Cardiac septum (tissue), 1 donor: ENCODE data around the gene BTLA. TPM values are rescaled to one million over a fixed set of nuclear protein-coding genes. Genes with fewer than 3 reads are reported as not detected.
"Not testable (repeated sequence)": the region's sequence is repeated elsewhere in the genome, so short reads cannot be mapped to it uniquely, and the experiment has no call there.

Experiments
- DNase-seq: peaks from one replicate; pipeline ENCODE4 v3.0.0-alpha.2; 2020; ENCODE audit warnings: low spot score
- intact Hi-C: fragments of 100-400 bp; cut with DNase I; formaldehyde crosslinking; loops from one replicate; pipeline ENCODE4 v1.14.0; 2022
- long read RNA-seq: library from polyadenylated mRNA; unstranded; transcript quantifications from one replicate; pipeline ENCODE4 v2.0.0, GENCODE V29; 2021
- total RNA-seq: library from RNA; stranded (reverse); fragmentation: NEBNext Ultra II Directional; extraction: Animal tissue kit (Norgen Biotek cat#: 25700); gene quantifications from one replicate; pipeline ENCODE4 v1.2.1, GENCODE V29; 2021
- donor health status: DM: no; HTN: no; CAD: no.

The BTLA gene, protein sequence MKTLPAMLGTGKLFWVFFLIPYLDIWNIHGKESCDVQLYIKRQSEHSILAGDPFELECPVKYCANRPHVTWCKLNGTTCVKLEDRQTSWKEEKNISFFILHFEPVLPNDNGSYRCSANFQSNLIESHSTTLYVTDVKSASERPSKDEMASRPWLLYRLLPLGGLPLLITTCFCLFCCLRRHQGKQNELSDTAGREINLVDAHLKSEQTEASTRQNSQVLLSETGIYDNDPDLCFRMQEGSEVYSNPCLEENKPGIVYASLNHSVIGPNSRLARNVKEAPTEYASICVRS
- 0.35 TPM for total RNA-seq
- long read RNA-seq: 0 reads

DNA sequence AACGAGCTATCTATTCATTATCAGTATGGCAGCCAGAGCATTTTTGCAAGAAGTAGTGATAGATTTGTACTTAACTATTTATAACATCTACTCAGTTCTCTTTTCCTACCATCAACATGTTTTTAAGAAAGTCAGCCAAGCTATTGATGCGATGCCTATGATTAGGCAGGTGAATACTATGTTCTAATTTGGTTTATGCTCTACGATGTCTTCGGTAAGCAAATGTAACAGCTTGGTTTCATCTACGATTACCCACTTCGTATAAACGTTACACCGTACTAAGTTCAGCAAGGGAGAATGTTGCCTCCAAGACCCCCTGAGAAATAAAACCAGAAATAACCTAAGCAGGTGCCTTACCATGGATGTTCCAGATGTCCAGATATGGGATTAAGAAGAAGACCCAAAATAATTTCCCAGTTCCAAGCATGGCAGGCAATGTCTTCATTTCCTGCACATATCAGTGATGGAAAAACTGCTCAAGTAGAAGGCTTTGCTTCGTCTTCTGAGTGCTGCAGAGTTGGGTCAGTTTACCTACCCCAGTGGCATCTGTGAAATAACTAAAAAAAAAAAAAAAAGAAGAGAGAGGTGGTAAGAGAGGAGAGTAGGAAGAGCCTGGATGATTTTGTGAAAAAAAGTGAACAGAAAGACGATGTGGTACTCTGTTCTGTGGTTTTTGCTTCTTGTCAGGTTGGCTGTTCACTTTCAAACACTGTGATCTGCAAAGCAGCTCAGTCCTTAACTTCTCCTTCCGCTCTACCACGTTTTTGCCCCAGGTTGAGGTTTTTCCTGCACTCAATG, at the start of gene BTLA:
BTLA (minus strand) TSS at position 559 of the 798 bp plus-strand sequence; CDS start at position 445, 114 bp downstream.
- intact Hi-C loops: no loop called here
- DNase-seq: no peak

DNA sequence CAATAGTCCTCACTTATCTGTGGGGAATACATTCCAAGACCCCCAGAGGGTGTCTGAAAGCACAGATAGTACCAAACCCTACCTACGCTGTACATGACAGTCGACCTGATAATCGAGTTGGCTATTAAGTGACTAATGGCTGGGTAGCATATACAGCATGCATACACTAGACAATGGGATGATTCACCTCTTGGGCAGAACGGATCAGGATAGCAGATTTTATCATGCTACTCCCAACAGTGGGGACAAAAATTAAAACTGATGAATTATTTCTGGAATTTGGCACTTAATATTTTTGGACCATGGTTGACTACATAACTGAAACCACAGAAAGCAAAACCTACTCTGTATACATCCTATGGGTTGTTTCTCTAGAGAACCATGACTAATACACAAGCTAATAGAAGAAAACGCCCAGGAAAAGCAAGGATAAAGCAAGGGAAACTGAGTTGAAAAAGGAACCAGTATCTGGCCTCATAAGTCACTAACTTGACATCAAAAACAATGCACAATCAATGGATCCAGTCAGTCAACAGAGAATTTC, 47.0 kb upstream of the BTLA start:
- intact Hi-C loops: no loop called here
- no peak for DNase-seq

DNA sequence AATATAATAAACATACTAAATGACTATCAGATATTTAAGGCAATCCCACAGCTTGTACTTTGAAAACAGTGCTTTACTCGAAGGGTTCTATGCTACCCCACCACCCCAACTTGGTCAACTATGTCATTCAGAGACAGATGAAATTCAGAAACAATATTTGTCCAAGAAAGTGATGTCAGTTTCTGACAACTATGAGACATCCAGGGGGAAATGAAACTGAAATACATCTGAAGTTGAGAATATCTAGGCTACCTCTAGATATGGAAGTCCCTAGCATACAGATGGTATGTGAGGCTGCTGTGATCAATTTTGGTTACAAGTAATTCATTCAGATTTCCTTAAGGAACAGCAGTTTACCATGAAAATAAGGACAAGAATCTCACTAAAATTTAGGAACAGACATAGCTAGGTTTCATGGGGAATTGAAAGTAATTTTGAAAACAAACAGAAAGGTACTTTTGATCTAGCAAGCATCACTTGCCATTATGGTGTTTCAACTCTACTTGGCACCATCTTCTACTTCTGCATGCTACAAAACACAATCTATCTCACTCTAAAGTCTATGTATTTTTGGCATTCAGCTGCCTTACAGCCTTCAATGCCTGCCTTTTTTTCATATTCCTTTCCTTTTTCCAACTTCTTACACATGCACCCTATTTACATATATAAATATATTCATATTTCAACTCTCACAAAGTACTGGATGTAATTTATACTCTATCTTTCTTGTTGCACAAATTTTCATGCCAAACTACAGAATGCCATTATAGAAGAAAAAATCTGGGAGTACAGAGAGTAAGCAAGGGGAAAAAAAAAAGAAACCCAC, 40.8 kb upstream of the BTLA start:
- DNase-seq: no peak
- intact Hi-C loops: loop anchor here (10.0 kb wide), 1 partner anchor 405 kb away; the partner anchor contains the start of gene GCSAM

DNA sequence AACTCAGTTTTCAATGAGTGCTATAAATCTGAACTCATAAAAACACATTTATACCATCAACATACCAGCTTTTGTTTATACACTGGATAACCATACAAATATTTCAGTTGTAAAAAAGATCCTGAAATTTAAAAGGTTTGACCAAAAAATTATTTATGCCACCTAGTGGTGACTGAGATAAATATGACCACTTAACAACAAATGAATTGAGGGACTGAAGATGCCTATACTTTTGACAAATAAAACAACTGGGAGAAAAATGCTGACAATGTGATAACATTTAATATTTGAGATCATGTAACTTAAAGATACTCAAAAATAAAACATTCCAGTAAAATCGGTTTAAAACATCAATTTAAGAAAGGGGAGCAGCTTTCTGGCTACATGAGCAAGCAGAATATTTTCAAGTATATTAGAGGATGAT, 32.1 kb upstream of the BTLA start:
- intact Hi-C loops: loop anchor here (10.0 kb wide), 1 partner anchor 397 kb away; the partner anchor contains the start of gene GCSAM
- no peak for DNase-seq

DNA sequence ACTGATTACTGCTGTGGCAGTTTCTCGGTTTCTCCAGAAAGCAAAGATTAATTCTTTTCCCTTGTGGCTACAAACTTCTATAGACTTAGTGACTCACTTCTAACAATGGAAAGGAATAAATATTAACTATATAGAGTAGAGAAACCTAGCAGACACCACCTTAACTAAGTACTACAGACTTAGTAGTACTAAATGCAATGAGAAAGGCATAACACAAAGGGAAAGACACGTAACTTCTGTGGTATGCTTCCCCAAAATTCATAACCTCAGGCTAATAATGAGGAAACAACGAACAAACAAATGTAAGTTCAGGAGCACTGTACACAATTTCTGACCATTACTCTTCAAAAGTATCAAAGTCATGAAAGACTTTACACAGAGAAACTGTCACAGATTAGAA, 31.3 kb upstream of the BTLA start:
- DNase-seq: no peak
- intact Hi-C loops: loop anchor here (10.0 kb wide), 1 partner anchor 396 kb away; the partner anchor contains the start of gene GCSAM

DNA sequence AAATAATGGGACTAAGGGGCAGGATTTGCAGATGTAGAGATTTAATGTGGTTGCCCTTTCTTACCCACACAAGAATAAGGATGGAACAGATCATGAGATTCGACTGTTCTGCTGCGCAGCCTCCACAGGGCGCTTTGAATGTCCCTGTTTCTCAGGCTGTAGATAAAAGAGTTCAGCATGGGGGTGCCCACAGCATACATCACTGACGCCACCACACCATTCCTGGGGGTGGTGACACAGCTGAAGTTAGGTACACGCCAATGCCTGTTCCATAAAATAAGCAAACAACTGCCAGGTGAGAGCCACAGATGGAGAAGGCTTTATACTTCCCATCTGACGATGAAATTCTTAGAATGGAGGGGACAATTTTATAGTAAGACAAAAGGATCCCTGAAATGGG, 24.9 kb upstream of the BTLA start:
- DNase-seq, intact Hi-C loops: not testable (repeated sequence)

DNA sequence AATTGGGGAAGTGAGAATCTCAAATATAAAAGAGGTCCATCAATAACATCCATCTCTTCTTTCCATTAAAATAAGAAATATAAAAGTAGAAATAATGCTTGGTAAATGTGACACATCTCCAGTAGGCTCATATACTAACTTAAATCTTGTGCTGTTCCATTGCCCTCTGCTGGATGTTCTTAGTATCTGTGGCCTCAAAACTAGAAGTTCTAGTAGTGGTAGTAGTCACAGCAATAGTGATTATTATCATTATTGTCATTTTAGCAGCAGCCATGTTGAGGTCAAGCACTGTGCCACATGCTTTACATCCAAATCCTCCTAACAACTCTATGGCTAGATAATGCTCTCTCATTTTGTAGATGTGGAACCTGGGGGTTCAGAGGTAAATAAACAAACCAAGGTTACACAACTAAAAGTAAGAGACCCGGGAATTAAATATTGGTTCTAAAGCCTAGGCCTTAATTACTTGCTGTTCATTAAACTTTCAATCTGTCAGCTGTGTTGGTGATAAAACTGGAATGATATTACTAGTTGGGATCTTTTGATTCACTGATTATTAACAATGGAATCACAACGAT, 20.2 kb upstream of the BTLA start:
- no peak for DNase-seq
- intact Hi-C loops: loop anchor here (5.0 to 10.0 kb wide), 4 partner anchors 125 to 407 kb away; partner anchors contain the start of genes CD200 and SLC9C1

DNA sequence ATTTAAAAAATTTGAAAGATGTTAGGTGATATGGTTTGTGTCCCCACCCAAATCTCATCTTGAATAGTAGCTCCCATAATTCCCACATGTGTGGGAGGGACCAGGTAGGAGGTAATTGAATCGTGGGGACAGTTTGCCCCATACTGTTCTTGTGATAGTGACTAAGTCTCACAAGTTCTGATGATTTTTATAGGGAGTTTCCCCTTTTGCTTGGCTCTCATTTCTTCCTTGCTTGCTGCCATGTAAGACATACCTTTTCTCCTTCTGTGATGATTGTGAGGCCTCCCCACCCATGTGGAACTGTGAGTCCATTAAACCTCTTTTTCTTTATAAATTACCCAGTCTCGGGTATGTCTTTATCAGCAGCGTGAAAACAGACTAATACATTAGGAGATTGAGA, 19.7 kb upstream of the BTLA start:
- intact Hi-C loops: loop anchor here (5.0 to 10.0 kb wide), 4 partner anchors 124 to 407 kb away; partner anchors contain the start of genes CD200 and SLC9C1

DNA sequence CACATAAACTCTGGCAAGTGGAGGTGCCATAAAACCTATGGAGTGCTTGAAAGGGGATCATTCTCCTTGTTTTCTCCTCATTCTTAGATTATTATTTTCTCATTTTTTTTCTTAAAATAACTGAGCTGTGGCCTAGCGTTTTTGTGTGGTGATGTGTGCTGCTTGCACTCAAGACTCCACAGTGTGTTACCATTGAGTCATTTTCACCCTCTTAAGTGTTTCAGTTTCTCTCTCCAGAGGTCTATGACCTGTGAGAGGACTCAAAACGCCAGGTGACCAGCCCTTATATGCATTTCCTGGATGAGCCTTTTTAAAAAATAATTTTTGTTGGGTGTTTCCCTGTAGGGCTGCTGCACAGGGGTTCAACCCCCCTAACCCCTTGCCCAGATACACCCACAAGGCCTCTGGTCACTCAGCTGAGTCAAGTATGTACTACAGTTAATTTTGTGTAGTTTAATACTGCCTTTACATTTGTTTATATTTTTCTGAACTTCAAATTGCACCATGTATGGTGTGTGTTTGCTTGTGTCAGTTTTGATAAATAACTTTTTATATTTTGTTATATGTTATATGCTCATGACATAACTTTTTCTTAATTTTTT, 15.4 kb upstream of the BTLA start:
- no peak for DNase-seq
- intact Hi-C loops: loop anchor here (5.0 to 10.0 kb wide), 4 partner anchors 120 to 402 kb away; partner anchors contain the start of genes CD200 and SLC9C1

More for the DNA sequence above, 19.7 kb upstream of the BTLA start:
- not testable (repeated sequence) for DNase-seq

DNA sequence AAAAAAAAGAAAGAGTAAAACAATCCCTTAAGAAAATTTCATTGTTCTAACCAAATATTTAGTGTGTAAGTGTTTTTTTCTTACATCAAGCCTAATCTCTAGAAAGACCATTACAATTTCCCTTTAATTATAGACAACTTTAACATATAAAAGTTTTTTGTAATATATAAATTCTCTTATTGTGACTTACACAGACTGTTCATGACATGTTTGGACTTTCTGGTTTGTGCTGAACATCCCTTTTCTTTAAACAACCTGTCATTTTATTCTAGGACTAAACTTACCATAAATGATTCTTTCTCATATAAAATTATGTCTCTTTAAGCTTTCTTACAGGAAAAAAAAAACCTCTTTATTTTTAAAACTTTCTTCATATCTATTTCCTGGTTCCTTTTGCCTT, 13.0 kb upstream of the BTLA start:
- no peak for DNase-seq
- intact Hi-C loops: loop anchor here (10.0 kb wide), 1 partner anchor 118 kb away; no protein-coding TSS in a partner anchor

DNA sequence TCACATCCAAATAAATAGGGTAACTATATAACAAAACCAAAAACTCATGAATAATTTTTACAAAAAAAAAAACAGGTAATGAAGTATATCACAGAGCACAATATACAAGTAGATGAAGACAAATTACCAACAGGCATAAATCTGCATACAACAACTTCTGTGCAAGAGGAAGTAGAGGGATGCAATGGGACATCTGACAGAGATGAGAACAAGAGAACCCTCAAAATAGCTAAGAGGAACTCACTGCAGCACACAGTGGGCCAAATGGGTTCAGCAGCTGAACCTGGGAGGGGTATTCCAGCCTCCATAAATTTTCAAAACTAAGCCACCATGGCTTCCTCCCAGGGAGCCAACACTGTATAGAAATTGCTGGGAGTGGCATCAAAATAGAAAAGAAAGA, 9.6 kb upstream of the BTLA start:
- intact Hi-C loops: no loop called here
- DNase-seq: no peak

DNA sequence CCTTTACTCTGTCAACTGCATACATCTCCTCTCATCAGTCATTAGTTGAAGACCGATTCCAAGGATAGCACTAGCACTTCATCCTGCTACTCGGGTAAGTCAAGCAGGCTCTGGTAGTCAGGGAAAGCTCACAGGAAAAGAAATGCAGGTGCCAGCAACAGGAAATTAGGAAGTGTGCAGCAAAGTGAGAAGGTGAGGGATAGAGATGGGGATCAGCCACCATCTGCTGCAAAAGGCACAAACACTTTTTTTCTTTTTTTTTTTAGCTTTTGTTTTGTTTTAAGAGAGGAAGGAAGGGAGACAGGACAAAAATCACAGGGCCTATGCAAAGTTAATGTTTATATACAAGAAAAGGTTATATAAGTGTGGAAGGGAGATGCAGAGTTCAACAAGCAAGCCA, 9.0 kb upstream of the BTLA start:
- intact Hi-C loops: no loop called here

DNA sequence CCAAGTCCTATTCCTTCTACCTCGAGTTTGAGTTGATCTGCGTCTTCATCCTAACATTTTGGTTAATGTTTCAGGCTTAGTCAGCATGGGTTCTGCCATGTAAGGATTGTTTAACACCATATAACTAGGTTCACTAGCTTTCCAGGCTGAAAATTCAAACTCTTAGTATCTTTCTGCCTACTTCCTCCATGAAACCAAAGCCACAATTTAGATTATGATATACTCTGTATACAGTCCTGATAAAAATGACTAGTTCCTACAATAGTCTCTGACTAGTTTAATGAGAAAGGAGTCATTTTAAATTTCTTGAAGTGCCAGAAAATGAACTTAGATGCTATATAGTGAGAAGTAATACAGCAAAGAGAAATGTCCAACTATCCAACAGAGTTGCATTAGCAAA, 6.6 kb upstream of the BTLA start:
- intact Hi-C loops: no loop called here
- DNase-seq: no peak

More for the DNA sequence above, 9.0 kb upstream of the BTLA start:
- no peak for DNase-seq

DNA sequence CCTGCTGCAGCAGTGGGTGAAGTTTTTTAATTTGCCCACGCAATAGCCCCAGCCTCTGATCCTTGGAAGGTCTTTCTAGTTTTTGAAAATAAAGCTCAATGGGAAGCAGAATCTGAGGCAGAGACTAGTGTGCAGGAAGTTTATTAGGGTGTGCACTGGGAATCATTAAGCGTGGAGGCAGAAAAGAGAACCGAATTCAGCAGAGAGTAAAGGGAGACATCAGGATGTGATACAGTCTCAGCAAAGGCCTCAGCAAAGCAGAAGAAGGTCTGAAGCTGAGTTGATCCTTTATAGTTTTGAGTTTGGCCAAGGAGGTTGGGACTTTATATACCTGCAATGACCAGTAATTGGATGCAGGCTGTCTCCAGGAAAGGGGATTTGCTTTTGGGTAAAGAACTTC, 4.9 kb upstream of the BTLA start:
- no peak for DNase-seq
- intact Hi-C loops: no loop called here

DNA sequence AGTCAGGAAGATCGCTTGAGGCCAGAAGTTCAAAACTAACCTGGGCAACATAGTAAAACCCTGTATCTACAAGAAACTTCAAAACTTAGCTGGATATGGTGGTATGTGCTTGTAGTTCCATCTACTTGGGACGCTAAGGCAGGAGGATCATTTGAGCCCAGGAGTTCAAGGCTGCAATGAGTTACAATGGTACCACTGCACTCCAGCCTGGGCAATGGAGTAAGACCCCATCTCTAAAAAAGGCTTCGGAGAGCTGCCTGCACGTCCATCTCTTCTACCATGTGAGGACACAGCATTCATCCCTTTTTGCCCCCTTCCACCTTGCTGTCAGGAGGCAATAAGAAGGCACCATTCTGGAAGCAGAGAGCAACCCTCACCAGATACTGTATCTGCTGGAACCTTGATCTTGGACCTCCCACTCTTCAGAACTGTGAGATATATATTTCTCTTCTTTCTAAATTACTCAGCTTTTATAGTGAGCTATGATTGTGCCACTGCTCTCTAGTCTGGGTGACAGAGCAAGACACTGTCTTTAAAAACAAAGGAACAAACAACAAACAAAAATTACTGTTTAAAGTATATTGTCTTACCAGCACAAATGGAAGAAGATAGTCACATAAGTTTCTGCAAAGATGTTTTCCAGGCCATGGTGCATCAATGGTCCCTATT, 4.2 kb upstream of the BTLA start:
- intact Hi-C loops: no loop called here
- DNase-seq: no peak

DNA sequence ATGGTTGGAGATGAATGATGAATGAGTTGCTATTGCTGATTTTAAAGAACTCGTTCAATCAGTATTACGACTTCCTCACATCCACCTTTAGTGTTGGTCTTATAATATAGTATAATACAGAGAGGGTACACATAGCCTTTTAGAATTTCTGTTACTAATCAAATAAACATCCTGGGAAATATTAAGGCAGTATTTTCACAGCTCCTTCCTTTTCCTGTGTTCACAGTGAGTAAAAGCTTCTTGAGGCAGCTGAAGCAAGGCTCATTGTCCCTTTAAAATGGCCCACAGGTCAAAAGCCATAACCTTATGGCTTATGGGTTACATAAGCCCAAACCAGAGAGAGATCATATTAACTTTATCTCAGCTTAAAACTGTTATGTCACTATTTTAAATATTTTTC, 1.3 kb upstream of the BTLA start:
- intact Hi-C loops: no loop called here

DNA sequence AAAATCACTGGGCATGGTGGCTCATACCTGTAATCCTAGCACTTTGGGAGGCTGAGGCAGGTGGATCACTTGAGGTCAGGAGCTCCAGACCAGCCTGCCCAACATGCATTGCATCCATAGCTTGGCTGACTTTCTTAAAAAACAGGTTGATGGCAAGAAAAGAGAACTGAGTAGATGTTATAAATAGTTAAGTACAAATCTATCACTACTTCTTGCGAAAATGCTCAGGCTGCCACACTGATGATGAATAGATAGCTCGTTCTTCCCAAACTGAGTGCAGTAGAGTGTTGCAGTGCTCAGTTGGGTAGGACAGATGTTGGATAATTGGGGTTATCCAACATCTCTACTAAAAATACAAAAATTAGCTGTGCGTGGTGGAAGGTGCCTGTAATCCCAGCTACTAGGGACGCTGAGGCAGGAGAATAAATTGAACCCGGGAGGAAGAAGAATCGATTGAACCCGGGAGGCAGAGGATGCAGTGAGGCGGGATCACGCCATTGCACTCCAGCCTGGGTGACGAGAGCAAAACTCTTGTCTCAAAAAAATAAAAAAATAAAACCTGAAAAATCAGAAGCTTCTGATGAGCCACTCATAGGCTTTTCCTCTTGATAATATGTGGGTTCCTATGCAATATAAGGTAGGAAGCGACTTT, 1.2 kb downstream of the BTLA start:
- intact Hi-C loops: no loop called here
- DNase-seq: no peak

More for the DNA sequence above, 1.3 kb upstream of the BTLA start:
- no peak for DNase-seq
